HL-60/S4 (cell line): ENCODE data around the gene FAN1.
"Not testable (repeated sequence)": the region's sequence is repeated elsewhere in the genome, so short reads cannot be mapped to it uniquely, and the experiment has no call there.

ENCODE experiments used
- in situ Hi-C: fragments of 300-500 bp; cut with MboI; formaldehyde crosslinking; loops from 2 replicates; pipeline ENCODE4 v1.14.3; 2022; ENCODE audit warnings: low sequenced_read_pairs

Gene FAN1

GRCh38 chr15:30903497-30904187, at the start of gene FAN1:
Gene FAN1, plus strand, starts transcription at chr15:30903915. Its CDS starts 749 bp downstream, at chr15:30904664.
- in situ Hi-C loops = no loop called here

GRCh38 chr15:30859091-30859874, 44.4 kb upstream of the FAN1 start:
- in situ Hi-C loops = no loop called here

- in situ Hi-C loops = no loop called here
These were observed 38.5 kb upstream of the FAN1 start for GRCh38 chr15:30865257-30865656.

GRCh38 chr15:30870681-30871080, 33.0 kb upstream of the FAN1 start:
- in situ Hi-C loops = no loop called here

GRCh38 chr15:30872341-30872748, 31.4 kb upstream of the FAN1 start:
- in situ Hi-C loops = no loop called here

GRCh38 chr15:30877070-30877469, 26.6 kb upstream of the FAN1 start:
- in situ Hi-C loops = no loop called here

- in situ Hi-C loops = no loop called here
These were observed 25.2 kb upstream of the FAN1 start for GRCh38 chr15:30878515-30878914.

- in situ Hi-C loops = no loop called here
These were observed 20.8 kb upstream of the FAN1 start for GRCh38 chr15:30882849-30883433.

- in situ Hi-C loops = not testable (repeated sequence)
These were observed 20.0 kb upstream of the FAN1 start for GRCh38 chr15:30883666-30884065.

GRCh38 chr15:30885814-30886213, 17.9 kb upstream of the FAN1 start:
- in situ Hi-C loops = no loop called here

- in situ Hi-C loops = no loop called here
These were observed 14.5 kb upstream of the FAN1 start for GRCh38 chr15:30889196-30889595.

- in situ Hi-C loops = no loop called here
These were observed 8.1 kb upstream of the FAN1 start for GRCh38 chr15:30895461-30896210.

- in situ Hi-C loops = no loop called here
These were observed 7.5 kb upstream of the FAN1 start for GRCh38 chr15:30896211-30896606.

GRCh38 chr15:30901889-30902288, 1.8 kb upstream of the FAN1 start:
- in situ Hi-C loops = no loop called here

- in situ Hi-C loops = no loop called here
These were observed 1.1 kb downstream of the FAN1 start for GRCh38 chr15:30904812-30905211.

GRCh38 chr15:30905821-30906220, 2.1 kb downstream of the FAN1 start:
- in situ Hi-C loops = no loop called here

- in situ Hi-C loops = no loop called here
These were observed 2.7 kb downstream of the FAN1 start for GRCh38 chr15:30906366-30906765.

GRCh38 chr15:30913761-30914160, 10.0 kb downstream of the FAN1 start:
- in situ Hi-C loops = no loop called here

- in situ Hi-C loops = no loop called here
These were observed 13.3 kb downstream of the FAN1 start for GRCh38 chr15:30917013-30917412.

- in situ Hi-C loops = no loop called here
These were observed 14.0 kb downstream of the FAN1 start for GRCh38 chr15:30917675-30918074.

GRCh38 chr15:30918366-30918765, 14.7 kb downstream of the FAN1 start:
- in situ Hi-C loops = no loop called here
